H1 (cell line): ENCODE results near the gene WNT9B.

Experiments
- EZH2 ChIP-seq: fragments of 200-600 bp; sonication (generic); IDR thresholded peaks from 2 replicates; pipeline ENCODE4 v1.7.1; 2012; ENCODE audit warnings: low read depth, mild to moderate bottlenecking, moderate library complexity, low read length, inconsistent platforms; ENCODE audit not compliant: severe bottlenecking
- JUND ChIP-seq: IDR thresholded peaks from 2 replicates; pipeline ENCODE4 v1.6.1; 2011; ENCODE audit warnings: mild to moderate bottlenecking, improper control_type of control experiment, low read length
- NRF1 ChIP-seq: IDR thresholded peaks from 2 replicates; pipeline ENCODE4 v1.6.1; 2011; ENCODE audit warnings: mild to moderate bottlenecking, low read depth, low read length, improper control_type of control experiment
- POLR2A ChIP-seq, 2 experiments: IDR thresholded peaks; 1 replicate in 1 of 2; 2 replicates in 1 of 2; pipeline ENCODE4 v1.6.1; 2011; ENCODE audit warnings: low read depth in 2 of 2, low read length in 2 of 2, mild to moderate bottlenecking in 2 of 2; ENCODE audit errors: control extremely low read depth in 1 of 2
- TF ChIP-seq, protein P1 (sequence below): IDR thresholded peaks from 2 replicates; pipeline ENCODE4 v1.6.1; 2012; ENCODE audit warnings: inconsistent platforms
- TF ChIP-seq, protein P2 (sequence below), 3 experiments: IDR thresholded peaks; 1 replicate in 2 of 3; 2 replicates in 1 of 3; pipeline versions ENCODE4 v1.5.1 to v1.6.1; 2011; ENCODE audit warnings: low read length in 3 of 3, mild to moderate bottlenecking in 3 of 3, inconsistent platforms in 2 of 3, low read depth in 1 of 3, moderate library complexity in 1 of 3; ENCODE audit not compliant: insufficient read depth in 1 of 3; ENCODE audit errors: control extremely low read depth in 1 of 3

DNA sequence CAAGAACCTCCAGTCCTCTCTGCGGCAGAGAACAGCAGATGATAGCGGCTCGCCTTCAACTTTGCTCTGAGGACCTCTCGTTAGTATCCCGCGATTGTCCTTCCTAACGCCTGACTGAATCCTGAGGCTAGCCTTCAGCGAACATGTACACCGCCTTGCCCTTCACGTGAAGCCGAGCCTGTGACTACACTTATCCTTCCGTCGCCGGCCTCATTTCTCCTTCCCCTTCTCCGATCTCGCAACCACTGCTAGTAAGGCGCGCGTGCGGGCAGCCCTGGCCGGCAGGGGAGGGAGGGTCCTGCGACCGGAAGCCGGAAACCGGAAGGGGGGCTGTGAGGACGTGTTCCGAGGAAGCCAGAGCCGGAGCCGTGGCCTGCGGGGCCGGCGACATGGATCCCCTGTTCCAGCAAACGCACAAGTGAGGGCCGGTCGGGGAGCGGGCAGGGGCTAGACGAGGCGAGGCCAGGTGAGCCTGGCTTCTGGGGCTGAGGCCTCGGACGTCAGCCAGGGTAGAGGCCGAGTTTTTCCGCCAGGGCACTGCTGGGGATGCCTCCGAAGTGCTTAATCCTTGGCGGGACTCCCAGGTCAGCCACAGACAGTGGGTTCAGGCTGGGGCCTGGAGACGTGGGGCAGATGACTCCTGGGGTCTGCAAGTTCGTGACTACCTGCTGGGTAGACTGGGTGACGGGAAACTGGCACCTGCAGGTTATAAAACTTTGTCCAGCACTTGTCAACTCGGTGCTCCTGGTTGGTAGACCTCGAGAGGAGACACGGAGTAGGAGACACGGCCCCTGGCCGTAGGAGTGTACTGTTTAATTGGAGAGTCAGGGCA is 71.6 kb downstream of the WNT9B start, which contains the start of gene GOSR2:
- no peak for TF ChIP-seq JUND
- TF ChIP-seq, protein P1, sequence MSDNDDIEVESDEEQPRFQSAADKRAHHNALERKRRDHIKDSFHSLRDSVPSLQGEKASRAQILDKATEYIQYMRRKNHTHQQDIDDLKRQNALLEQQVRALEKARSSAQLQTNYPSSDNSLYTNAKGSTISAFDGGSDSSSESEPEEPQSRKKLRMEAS = peak; percentile 73
- no peak for TF ChIP-seq NRF1
- peak; percentile 92 to 96 for TF ChIP-seq POLR2A (IDR thresholded peaks at IDR 0.05; ENCODE audit: control extremely low read depth in 1 of 2, low read depth in 2 of 2, low read length in 2 of 2)
- no peak for TF ChIP-seq EZH2
- TF ChIP-seq, protein P2, sequence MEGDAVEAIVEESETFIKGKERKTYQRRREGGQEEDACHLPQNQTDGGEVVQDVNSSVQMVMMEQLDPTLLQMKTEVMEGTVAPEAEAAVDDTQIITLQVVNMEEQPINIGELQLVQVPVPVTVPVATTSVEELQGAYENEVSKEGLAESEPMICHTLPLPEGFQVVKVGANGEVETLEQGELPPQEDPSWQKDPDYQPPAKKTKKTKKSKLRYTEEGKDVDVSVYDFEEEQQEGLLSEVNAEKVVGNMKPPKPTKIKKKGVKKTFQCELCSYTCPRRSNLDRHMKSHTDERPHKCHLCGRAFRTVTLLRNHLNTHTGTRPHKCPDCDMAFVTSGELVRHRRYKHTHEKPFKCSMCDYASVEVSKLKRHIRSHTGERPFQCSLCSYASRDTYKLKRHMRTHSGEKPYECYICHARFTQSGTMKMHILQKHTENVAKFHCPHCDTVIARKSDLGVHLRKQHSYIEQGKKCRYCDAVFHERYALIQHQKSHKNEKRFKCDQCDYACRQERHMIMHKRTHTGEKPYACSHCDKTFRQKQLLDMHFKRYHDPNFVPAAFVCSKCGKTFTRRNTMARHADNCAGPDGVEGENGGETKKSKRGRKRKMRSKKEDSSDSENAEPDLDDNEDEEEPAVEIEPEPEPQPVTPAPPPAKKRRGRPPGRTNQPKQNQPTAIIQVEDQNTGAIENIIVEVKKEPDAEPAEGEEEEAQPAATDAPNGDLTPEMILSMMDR (IDR thresholded peaks at IDR 0.05; ENCODE audit: control extremely low read depth in 1 of 3, insufficient read depth in 1 of 3, low read depth in 1 of 3, low read length in 3 of 3) = no peak
